ENCODE results near the gene ZNF521.

ZNF521 gene

GRCh38 chr18:25314151-25314837 lies 37.7 kb downstream of the ZNF521 start:
- Mint-ChIP-seq H3K9me3 (no peaks in the 10 kb centered on the region), H3K36me3 (no peaks in the 10 kb centered on the region), H3K4me1 (no peaks in the 10 kb centered on the region), H3K4me3 (no peak overlapping the region), H3K27ac (no peak overlapping the region), H3K27me3 (peaks cover 9% of the 10 kb centered on the region)
- no peak for ATAC-seq

- Mint-ChIP-seq H3K27me3 (peaks cover 9% of the 10 kb centered on the region), H3K4me1 (no peaks in the 10 kb centered on the region), H3K36me3 (no peaks in the 10 kb centered on the region), H3K27ac (no peak overlapping the region), H3K9me3 (no peaks in the 10 kb centered on the region), H3K4me3 (no peak overlapping the region)
- no peak for ATAC-seq
Measured at GRCh38 chr18:25313268-25313667, 38.7 kb downstream of the ZNF521 start.

GRCh38 chr18:25310045-25310444 lies 41.9 kb downstream of the ZNF521 start:
- Mint-ChIP-seq H3K36me3 (no peaks in the 10 kb centered on the region), H3K27me3 (no peaks in the 10 kb centered on the region), H3K27ac (no peak overlapping the region), H3K9me3 (no peaks in the 10 kb centered on the region), H3K4me3 (no peak overlapping the region), H3K4me1 (no peaks in the 10 kb centered on the region)
- ATAC-seq: no peak

GRCh38 chr18:25308381-25308780 lies 43.6 kb downstream of the ZNF521 start:
- no peaks in the 10 kb centered on the region for H3K27me3 Mint-ChIP-seq
- no peaks in the 10 kb centered on the region for H3K9me3 Mint-ChIP-seq
- no peak overlapping the region for H3K4me3 Mint-ChIP-seq
- H3K36me3 Mint-ChIP-seq: no peaks in the 10 kb centered on the region
- no peak for ATAC-seq
- H3K4me1 Mint-ChIP-seq: no peaks in the 10 kb centered on the region
- no peak overlapping the region for H3K27ac Mint-ChIP-seq

GRCh38 chr18:25307192-25307591 lies 44.8 kb downstream of the ZNF521 start:
- Mint-ChIP-seq H3K4me3 (no peak overlapping the region), H3K27me3 (no peaks in the 10 kb centered on the region), H3K27ac (no peak overlapping the region), H3K36me3 (no peaks in the 10 kb centered on the region), H3K9me3 (no peaks in the 10 kb centered on the region), H3K4me1 (no peaks in the 10 kb centered on the region)
- ATAC-seq: no peak

GRCh38 chr18:25306671-25307070 lies 45.3 kb downstream of the ZNF521 start:
- Mint-ChIP-seq H3K27ac (no peak overlapping the region), H3K4me3 (no peak overlapping the region), H3K4me1 (no peaks in the 10 kb centered on the region), H3K36me3 (no peaks in the 10 kb centered on the region), H3K9me3 (no peaks in the 10 kb centered on the region), H3K27me3 (no peaks in the 10 kb centered on the region)
- ATAC-seq: no peak

GRCh38 chr18:25305584-25305983 lies 46.4 kb downstream of the ZNF521 start:
- Mint-ChIP-seq H3K4me1 (no peaks in the 10 kb centered on the region), H3K9me3 (no peaks in the 10 kb centered on the region), H3K4me3 (no peak overlapping the region), H3K36me3 (no peaks in the 10 kb centered on the region), H3K27me3 (no peaks in the 10 kb centered on the region), H3K27ac (no peak overlapping the region)
- ATAC-seq: no peak

GRCh38 chr18:25300492-25300891 lies 51.5 kb downstream of the ZNF521 start:
- no peaks in the 10 kb centered on the region for H3K27me3 Mint-ChIP-seq
- H3K4me1 Mint-ChIP-seq: no peaks in the 10 kb centered on the region
- H3K4me3 Mint-ChIP-seq: no peak overlapping the region
- no peak for ATAC-seq
- H3K9me3 Mint-ChIP-seq: no peaks in the 10 kb centered on the region
- no peaks in the 10 kb centered on the region for H3K36me3 Mint-ChIP-seq
- no peak overlapping the region for H3K27ac Mint-ChIP-seq

GRCh38 chr18:25299426-25300300 lies 52.3 kb downstream of the ZNF521 start:
- Mint-ChIP-seq H3K4me3 (no peak overlapping the region), H3K36me3 (no peaks in the 10 kb centered on the region), H3K27me3 (no peaks in the 10 kb centered on the region)

GRCh38 chr18:25298853-25299274 lies 53.1 kb downstream of the ZNF521 start:
- Mint-ChIP-seq H3K27me3 (no peaks in the 10 kb centered on the region), H3K4me3 (no peak overlapping the region), H3K9me3 (no peaks in the 10 kb centered on the region)

More at GRCh38 chr18:25299426-25300300, 52.3 kb downstream of the ZNF521 start:
- no peak for ATAC-seq
- Mint-ChIP-seq H3K4me1 (no peaks in the 10 kb centered on the region), H3K9me3 (no peaks in the 10 kb centered on the region), H3K27ac (no peak overlapping the region)

GRCh38 chr18:25295624-25296138 lies 56.3 kb downstream of the ZNF521 start:
- Mint-ChIP-seq H3K4me1 (no peaks in the 10 kb centered on the region), H3K36me3 (no peaks in the 10 kb centered on the region), H3K9me3 (no peaks in the 10 kb centered on the region), H3K27ac (no peak overlapping the region), H3K27me3 (no peaks in the 10 kb centered on the region), H3K4me3 (no peak overlapping the region)
- no peak for ATAC-seq

More at GRCh38 chr18:25298853-25299274, 53.1 kb downstream of the ZNF521 start:
- Mint-ChIP-seq H3K4me1 (no peaks in the 10 kb centered on the region), H3K27ac (no peak overlapping the region), H3K36me3 (no peaks in the 10 kb centered on the region)
- ATAC-seq: no peak

- Mint-ChIP-seq H3K27me3 (no peaks in the 10 kb centered on the region), H3K4me3 (no peak overlapping the region), H3K36me3 (no peaks in the 10 kb centered on the region), H3K9me3 (no peaks in the 10 kb centered on the region), H3K4me1 (no peaks in the 10 kb centered on the region), H3K27ac (no peak overlapping the region)
- ATAC-seq: no peak
Measured at GRCh38 chr18:25291150-25291549, 60.8 kb downstream of the ZNF521 start.

- no peak for ATAC-seq
- Mint-ChIP-seq H3K4me3 (no peak overlapping the region), H3K9me3 (no peaks in the 10 kb centered on the region), H3K4me1 (no peaks in the 10 kb centered on the region), H3K27ac (no peak overlapping the region), H3K36me3 (no peaks in the 10 kb centered on the region), H3K27me3 (no peaks in the 10 kb centered on the region)
Measured at GRCh38 chr18:25289001-25289631, 62.9 kb downstream of the ZNF521 start.

- Mint-ChIP-seq H3K4me3 (no peak overlapping the region), H3K27ac (no peak overlapping the region), H3K9me3 (no peaks in the 10 kb centered on the region), H3K27me3 (no peaks in the 10 kb centered on the region), H3K4me1 (no peaks in the 10 kb centered on the region), H3K36me3 (no peaks in the 10 kb centered on the region)
- no peak for ATAC-seq
Measured at GRCh38 chr18:25288340-25288938, 63.5 kb downstream of the ZNF521 start.

GRCh38 chr18:25287106-25287505 lies 64.9 kb downstream of the ZNF521 start:
- Mint-ChIP-seq H3K9me3 (no peaks in the 10 kb centered on the region), H3K4me1 (no peaks in the 10 kb centered on the region), H3K27me3 (peaks cover 4% of the 10 kb centered on the region), H3K4me3 (no peak overlapping the region), H3K36me3 (no peaks in the 10 kb centered on the region), H3K27ac (no peak overlapping the region)
- ATAC-seq: no peak

Measured in stimulated activated memory B cell treated with anti-CD40 and anti-IgM and Interleukin-4, amounts not matched to agents 10 μg/mL and 1 μg/mL and 100 μg/mL, for 72 hours (primary cell).